Progenitor cell of endocrine pancreas (in vitro differentiated cells): ENCODE data around the gene DNASE2. TPM values are rescaled to one million over a fixed set of nuclear protein-coding genes. Genes with fewer than 3 reads are reported as not detected.

ENCODE experiments used
- DNase-seq: peaks from one replicate; pipeline ENCODE4 v3.0.0; 2021; ENCODE audit warnings: low spot score; ENCODE audit not compliant: unreplicated experiment
- H3K27ac Mint-ChIP-seq: 2 replicates; pipeline ENCODE4 v1.8.0; 2021; ENCODE audit warnings: mild to moderate bottlenecking, moderate library complexity, mixed read lengths
- H3K27me3 Mint-ChIP-seq: 2 replicates; pipeline ENCODE4 v1.8.0; 2021; ENCODE audit warnings: mixed read lengths
- H3K36me3 Mint-ChIP-seq: 2 replicates; pipeline ENCODE4 v1.8.0; 2022; ENCODE audit warnings: mixed read lengths; ENCODE audit not compliant: insufficient read depth
- H3K4me1 Mint-ChIP-seq: 2 replicates; pipeline ENCODE4 v1.8.0; 2021; ENCODE audit warnings: low read depth, mixed read lengths
- H3K4me3 Mint-ChIP-seq: 2 replicates; pipeline ENCODE4 v1.8.0; 2021; ENCODE audit warnings: low read depth, mild to moderate bottlenecking, moderate library complexity, mixed read lengths
- H3K9me3 Mint-ChIP-seq: 2 replicates; pipeline ENCODE4 v1.8.0; 2021; ENCODE audit warnings: low read depth, mixed read lengths
- total RNA-seq: library from RNA; stranded (reverse); gene quantifications from 2 replicates; pipeline ENCODE4 v1.2.1, GENCODE V29; 2021
- TF ChIP-seq, protein P1 (sequence below): fragments of 200-600 bp; sonication (generic); IDR thresholded peaks from one replicate; pipeline ENCODE4 v1.5.0; 2021; ENCODE audit warnings: antibody characterized with exemption, mild to moderate bottlenecking; ENCODE audit not compliant: unreplicated experiment

The DNASE2 gene
- total RNA-seq, 1 donor from 2014 or later, result 26.0 TPM

DNA sequence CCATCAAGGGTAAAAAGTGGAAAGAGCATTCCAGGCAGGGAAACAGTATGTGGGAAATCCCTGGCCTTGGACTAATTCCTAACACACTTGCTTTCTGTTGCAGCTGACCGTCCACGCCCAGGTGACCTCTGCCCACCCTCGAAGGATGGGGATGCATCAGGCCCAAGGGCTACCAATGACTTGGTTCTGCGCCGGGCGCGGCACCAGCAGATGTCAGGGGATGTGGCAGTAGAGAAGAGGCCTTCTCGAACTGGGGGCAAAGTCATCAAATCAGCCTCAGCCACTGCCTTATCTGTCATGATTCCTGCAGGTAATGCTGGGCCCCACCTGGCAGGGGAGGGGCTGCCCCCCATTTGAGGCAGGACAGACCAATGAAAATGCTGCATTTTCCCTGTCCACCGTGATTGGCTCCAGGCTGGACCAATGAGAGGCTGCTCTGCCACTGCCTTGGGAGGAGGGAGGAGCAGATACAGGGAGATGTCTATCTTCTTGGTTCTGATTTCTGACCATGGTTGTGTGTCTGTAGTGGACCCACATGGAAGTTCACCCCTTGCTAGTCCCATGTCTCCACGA is 12.6 kb downstream of the DNASE2 start:
- Mint-ChIP-seq H3K9me3 (peaks cover 8% of the 10 kb centered on the region), H3K4me1 (peaks cover 2% of the 10 kb centered on the region), H3K27me3 (peaks cover 3% of the 10 kb centered on the region), H3K27ac (no peak overlapping the region), H3K4me3 (no peak overlapping the region), H3K36me3 (peaks cover 17% of the 10 kb centered on the region)
- TF ChIP-seq, protein P1, sequence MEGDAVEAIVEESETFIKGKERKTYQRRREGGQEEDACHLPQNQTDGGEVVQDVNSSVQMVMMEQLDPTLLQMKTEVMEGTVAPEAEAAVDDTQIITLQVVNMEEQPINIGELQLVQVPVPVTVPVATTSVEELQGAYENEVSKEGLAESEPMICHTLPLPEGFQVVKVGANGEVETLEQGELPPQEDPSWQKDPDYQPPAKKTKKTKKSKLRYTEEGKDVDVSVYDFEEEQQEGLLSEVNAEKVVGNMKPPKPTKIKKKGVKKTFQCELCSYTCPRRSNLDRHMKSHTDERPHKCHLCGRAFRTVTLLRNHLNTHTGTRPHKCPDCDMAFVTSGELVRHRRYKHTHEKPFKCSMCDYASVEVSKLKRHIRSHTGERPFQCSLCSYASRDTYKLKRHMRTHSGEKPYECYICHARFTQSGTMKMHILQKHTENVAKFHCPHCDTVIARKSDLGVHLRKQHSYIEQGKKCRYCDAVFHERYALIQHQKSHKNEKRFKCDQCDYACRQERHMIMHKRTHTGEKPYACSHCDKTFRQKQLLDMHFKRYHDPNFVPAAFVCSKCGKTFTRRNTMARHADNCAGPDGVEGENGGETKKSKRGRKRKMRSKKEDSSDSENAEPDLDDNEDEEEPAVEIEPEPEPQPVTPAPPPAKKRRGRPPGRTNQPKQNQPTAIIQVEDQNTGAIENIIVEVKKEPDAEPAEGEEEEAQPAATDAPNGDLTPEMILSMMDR, result no peak
- no peak for DNase-seq

DNA sequence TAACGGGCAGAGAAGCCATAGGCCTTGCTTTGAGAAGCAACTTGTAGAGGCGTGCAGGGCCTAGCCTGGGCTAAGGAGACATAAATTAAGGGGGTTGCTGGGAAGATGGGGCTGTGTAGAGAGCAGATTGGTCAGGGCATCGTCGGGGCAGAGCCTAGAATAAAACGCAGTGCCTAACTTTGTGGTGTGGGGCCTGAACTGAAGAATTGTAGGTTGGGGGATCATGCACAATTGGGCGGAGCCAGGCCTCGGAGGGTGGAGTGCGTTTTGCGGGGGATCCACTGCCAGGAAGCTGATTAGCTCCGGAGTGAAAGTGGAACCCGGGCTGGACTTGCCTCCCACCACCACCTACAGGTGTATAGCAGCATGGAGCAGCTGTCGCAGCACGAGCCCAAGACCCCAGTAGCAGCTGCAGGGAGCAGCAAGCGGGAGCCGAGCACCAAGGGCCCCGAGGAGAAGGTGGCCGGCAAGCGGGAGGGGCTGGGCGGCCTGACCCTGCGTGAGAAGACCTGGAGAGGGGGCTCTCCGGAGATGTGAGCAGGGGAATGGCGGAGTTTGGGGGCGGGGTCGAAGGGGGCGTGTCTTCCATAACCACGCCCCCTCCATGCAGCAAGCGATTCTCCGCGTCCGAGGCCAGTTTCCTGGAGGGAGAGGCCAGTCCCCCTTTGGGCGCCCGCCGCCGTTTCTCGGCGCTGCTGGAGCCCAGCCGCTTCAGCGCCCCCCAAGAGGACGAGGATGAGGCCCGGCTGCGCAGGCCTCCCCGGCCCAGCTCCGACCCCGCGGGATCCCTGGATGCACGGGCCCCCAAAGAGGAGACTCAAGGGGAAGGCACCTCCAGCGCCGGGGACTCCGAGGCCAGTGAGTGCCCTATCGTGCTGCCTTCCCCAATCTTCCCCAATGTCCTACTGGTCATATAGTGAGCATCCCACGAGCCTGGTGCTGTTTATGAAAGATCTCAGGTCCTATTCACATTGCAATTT is 13.8 kb downstream of the DNASE2 start:
- H3K4me1 Mint-ChIP-seq, result peaks cover 2% of the 10 kb centered on the region
- H3K27me3 Mint-ChIP-seq, result peaks cover 3% of the 10 kb centered on the region
- DNase-seq, result peak; percentile 76
- TF ChIP-seq, protein P1, result peak; percentile 36
- peak overlapping the region; percentile 63 for H3K4me3 Mint-ChIP-seq
- H3K9me3 Mint-ChIP-seq, result peaks cover 5% of the 10 kb centered on the region
- peaks cover 10% of the 10 kb centered on the region for H3K36me3 Mint-ChIP-seq
- peak overlapping the region; percentile 59 for H3K27ac Mint-ChIP-seq

DNA sequence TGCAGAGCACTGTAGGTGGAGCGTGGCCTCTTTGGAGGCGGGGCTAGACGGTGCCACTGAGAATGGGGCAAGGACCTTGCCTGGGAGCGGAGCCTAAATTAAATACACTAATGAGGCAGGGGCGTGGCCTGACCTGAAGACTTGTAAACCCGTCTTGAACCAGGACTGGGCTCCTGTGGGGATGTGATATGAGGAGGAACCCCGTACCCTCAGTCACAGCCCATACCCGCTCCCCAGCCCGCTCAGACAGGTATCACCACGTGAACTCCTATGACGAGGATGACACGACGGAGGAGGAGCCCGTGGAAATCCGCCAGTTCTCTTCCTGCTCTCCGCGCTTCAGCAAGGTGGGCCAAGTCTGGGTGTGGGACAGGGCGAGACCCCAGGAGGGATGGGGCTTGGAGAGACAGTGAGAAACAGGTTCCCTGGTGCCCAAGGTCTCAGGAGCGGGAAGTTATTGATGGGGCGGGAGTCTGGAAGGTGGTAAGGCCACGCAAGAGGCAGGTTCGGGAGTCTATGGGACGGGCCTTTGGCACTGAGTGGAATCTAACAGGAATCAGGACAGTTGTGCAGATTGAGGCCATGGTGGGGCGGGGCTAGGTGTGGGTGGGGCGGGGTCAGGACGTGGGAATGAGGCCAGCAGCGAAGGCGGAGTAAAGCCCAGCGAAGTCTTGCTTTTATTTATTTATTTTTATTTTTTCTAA is 14.7 kb downstream of the DNASE2 start:
- TF ChIP-seq, protein P1, result no peak
- peak overlapping the region; percentile 73 for H3K27ac Mint-ChIP-seq
- H3K4me1 Mint-ChIP-seq, result peaks cover 2% of the 10 kb centered on the region
- peak overlapping the region; percentile 38 for H3K4me3 Mint-ChIP-seq
- no peak for DNase-seq
- H3K36me3 Mint-ChIP-seq, result peaks cover 3% of the 10 kb centered on the region
- H3K27me3 Mint-ChIP-seq, result peaks cover 3% of the 10 kb centered on the region
- H3K9me3 Mint-ChIP-seq, result no peaks in the 10 kb centered on the region

DNA sequence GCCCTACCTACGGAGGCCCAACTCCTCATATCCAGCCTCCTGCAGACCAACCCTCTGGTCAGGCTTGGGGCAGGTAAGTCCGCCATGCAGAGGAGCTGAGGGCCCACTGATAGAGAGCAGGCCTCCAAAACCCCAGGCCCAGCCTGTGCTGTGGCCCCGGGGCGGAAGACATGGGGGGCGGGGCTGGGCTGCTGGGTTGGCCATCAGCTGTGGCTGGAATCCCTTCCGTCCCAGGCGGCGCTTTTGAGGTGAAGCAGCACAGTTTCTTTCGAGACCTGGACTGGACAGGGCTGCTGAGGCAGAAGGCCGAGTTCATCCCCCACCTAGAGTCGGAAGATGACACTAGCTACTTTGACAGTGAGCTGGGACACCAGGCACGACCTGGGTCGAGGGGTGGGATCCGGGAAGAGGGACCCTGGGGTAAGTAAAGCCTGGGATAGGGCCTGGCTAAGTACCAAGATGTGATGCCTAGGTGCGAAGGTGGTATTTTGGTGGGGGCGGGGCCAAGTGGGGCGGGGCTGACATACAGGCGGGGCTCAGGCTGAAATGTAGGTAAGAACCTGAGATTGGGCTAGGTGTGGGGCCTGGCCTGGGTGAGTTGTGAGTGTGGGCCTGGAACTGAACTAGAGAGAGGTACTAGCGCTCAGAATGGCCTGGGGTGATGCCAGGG is 15.4 kb downstream of the DNASE2 start:
- no peak for DNase-seq
- Mint-ChIP-seq H3K4me3 (no peak overlapping the region), H3K27me3 (peaks cover 3% of the 10 kb centered on the region), H3K9me3 (no peaks in the 10 kb centered on the region), H3K27ac (peak overlapping the region; percentile 73), H3K4me1 (peaks cover 2% of the 10 kb centered on the region), H3K36me3 (peaks cover 1% of the 10 kb centered on the region)
- TF ChIP-seq, protein P1, result no peak
